T47D (cell line): ENCODE measurements around the gene TPX2.

Experiments used
- DNase-seq, 2 experiments: peaks; one replicate each; pipeline versions ENCODE4 v3.0.0 to v3.0.0-alpha.2; 2011 to 2012; ENCODE audit warnings: low read depth in 1 of 2, low spot score in 1 of 2
- JUND ChIP-seq: IDR thresholded peaks from 2 replicates; pipeline ENCODE4 v1.6.1; 2012; ENCODE audit warnings: low read depth
- in situ Hi-C: cut with HindIII; loops from 2 replicates; pipeline ENCODE4 v1.10.0; 2016; ENCODE audit warnings: low sequenced_read_pairs, low pct_unique_long_range_greater_than_20kb

TPX2 gene

DNA sequence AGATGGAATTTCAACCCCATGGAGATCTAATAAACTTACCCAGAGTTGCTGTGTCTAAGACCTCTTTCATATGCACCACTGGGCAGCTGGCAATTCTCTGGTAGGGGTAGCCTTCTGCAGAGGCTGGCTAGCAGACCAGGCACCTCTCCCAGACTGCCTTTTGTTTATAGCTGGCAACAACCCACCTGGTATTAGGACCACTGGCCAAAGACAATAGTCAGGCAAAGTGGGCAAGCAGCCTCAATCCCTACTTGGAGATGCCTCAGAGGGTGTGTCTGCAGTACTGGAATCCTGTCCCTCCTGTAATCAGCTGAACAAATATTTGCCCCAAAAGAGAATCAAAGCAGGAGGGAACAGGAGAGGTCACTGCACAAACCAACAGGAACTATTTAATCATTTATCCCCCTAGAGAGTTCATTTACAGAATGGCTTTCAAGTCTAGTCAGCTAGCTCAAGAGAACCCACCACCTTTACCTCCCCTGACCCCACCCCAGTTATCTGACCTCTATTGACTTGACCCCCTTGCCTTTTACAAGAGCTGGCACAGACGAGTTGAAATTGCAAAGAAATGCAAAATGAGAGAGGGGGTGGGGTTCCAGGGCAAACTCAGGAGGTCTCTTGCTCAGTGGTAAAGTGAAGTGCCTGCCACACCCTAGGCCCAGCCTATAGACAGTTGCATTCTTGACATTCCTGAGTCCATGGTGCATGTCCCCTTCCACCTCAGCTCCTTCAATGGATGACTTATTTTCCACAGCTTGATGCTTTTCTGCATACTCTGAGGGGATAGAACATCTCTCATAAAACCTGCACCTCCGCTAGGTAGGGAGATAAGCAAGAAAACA, 19.2 kb upstream of the TPX2 start:
- no peak for TF ChIP-seq JUND
- peak in 1 of 2 experiments; percentile 82 for DNase-seq
- in situ Hi-C loops, result no loop called here

GRCh38 chr20:31720486-31721407, 18.3 kb upstream of the TPX2 start:
- TF ChIP-seq JUND, result no peak
- in situ Hi-C loops, result no loop called here
- DNase-seq, result no peak

- DNase-seq, result no peak
- in situ Hi-C loops, result no loop called here
- no peak for TF ChIP-seq JUND
Measured at GRCh38 chr20:31721408-31722256, 17.5 kb upstream of the TPX2 start.

GRCh38 chr20:31722257-31723068, 16.6 kb upstream of the TPX2 start, which contains the start of gene BCL2L1:
Gene BCL2L1 (minus strand): TSS chr20:31722868. CDS start chr20:31722218, 650 bp downstream.
- in situ Hi-C loops, result no loop called here

DNA sequence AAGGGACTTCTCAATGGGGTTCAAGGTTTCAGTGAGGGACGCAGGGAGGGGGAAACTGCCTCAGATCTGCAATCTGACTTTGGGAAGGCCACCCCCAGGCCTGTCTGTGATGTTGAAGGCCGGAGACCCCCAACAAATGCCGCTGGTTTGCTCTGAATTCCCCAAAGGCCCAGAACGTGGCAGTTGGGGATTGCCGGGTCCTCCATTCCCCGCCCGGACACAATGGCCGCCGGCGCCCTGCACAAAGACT, 16.1 kb upstream of the TPX2 start:
- in situ Hi-C loops, result no loop called here
- TF ChIP-seq JUND, result no peak
- no peak for DNase-seq

More at GRCh38 chr20:31722257-31723068, 16.6 kb upstream of the TPX2 start, which contains the start of gene BCL2L1:
- TF ChIP-seq JUND, result no peak; the same call in 1 of the 2 replicates
- DNase-seq, result peak; percentile 69 to 94

GRCh38 chr20:31723319-31724078, 15.6 kb upstream of the TPX2 start:
- in situ Hi-C loops, result no loop called here
- no peak for TF ChIP-seq JUND
- peak; percentile 90 to 99 for DNase-seq

DNA sequence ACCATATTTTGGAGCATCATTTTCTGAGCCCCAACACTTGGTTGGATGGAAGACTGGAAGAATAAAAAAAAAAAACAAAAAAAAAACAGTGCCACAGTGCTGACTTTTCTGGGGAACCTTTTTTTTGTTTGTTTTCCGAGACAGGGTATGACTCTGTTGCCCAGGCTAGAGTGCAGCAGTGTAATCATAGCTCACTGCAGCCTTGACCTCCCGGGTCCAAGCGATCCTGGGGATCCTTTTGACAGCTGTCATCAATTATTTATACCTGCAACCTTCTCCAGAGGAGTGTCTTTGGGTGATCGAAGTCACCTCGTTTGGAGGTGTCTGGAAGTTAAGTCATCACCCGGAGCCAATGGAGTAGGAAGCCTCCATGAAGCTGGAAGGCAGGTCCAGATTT, 7.8 kb upstream of the TPX2 start:
- DNase-seq, result no peak
- in situ Hi-C loops, result no loop called here
- no peak for TF ChIP-seq JUND

GRCh38 chr20:31739550-31739977, 474 bp downstream of the TPX2 start:
- in situ Hi-C loops, result no loop called here
- no peak for TF ChIP-seq JUND
- no peak for DNase-seq

GRCh38 chr20:31740208-31740607, 1.1 kb downstream of the TPX2 start:
- no peak for DNase-seq
- in situ Hi-C loops, result no loop called here
- no peak for TF ChIP-seq JUND

- TF ChIP-seq JUND, result no peak
- DNase-seq, result no peak
- in situ Hi-C loops, result no loop called here
Measured at GRCh38 chr20:31740656-31741323, 1.7 kb downstream of the TPX2 start.
